Caco-2 (cell line): ENCODE results near the gene KRI1. TPM values are rescaled to one million over a fixed set of nuclear protein-coding genes. Genes with fewer than 3 reads are reported as not detected.

Experiments used
- BruUV-seq: library from RNA; stranded (reverse); fragments of 400-500 nt; replicated peaks from 2 replicates; lab custom pipeline; 2021; lab: Mats Ljungman, UMichigan
- CTCF ChIA-PET: fragments of 300-600 bp; sonication (Branson Sonifier 250); formaldehyde crosslinking; loops from one replicate; lab custom pipeline; 2022; ENCODE audit warnings: antibody characterized with exemption; lab: Charles Lee
- POLR2A ChIA-PET: fragments of 300-600 bp; sonication (Branson Sonifier 250); formaldehyde crosslinking; loops from one replicate; lab custom pipeline; 2022; ENCODE audit warnings: antibody characterized with exemption; lab: Charles Lee
- DNase-seq, 2 experiments: peaks; one replicate each; pipeline versions ENCODE4 v3.0.0 to v3.0.0-alpha.2; 2020 to 2022
- H3K27me3 ChIP-seq: replicated peaks from 2 replicates; pipeline ENCODE4 v1.6.0; 2011; ENCODE audit warnings: low read length; ENCODE audit not compliant: control insufficient read depth, insufficient read depth
- H3K36me3 ChIP-seq: 2 replicates; pipeline ENCODE4 v1.5.1; 2011; ENCODE audit warnings: low read length; ENCODE audit not compliant: control insufficient read depth, insufficient read depth
- H3K4me1 ChIP-seq: fragments of 250-450 bp; sonication (Bioruptor Pico); 2 replicates; pipeline ENCODE4 v1.5.1; 2020; ENCODE audit warnings: mild to moderate bottlenecking
- H3K4me3 ChIP-seq: 2 replicates; pipeline ENCODE4 v1.5.1; 2011; ENCODE audit warnings: low read depth, mild to moderate bottlenecking, control low read depth, low read length
- H3K9me3 ChIP-seq: fragments of 250-450 bp; sonication (Bioruptor Pico); 2 replicates; pipeline ENCODE4 v1.5.1; 2020; ENCODE audit warnings: mild to moderate bottlenecking, moderate library complexity
- H3K27ac Mint-ChIP-seq: one replicate; pipeline ENCODE4 v1.8.0; 2022; ENCODE audit warnings: mixed read lengths; ENCODE audit not compliant: unreplicated experiment
- H3K27me3 Mint-ChIP-seq: one replicate; pipeline ENCODE4 v1.8.0; 2022; ENCODE audit warnings: mixed read lengths; ENCODE audit not compliant: insufficient read depth, unreplicated experiment
- H3K36me3 Mint-ChIP-seq: one replicate; pipeline ENCODE4 v1.8.0; 2022; ENCODE audit warnings: mild to moderate bottlenecking, mixed read lengths; ENCODE audit not compliant: insufficient read depth, unreplicated experiment
- H3K4me1 Mint-ChIP-seq: one replicate; pipeline ENCODE4 v1.8.0; 2022; ENCODE audit warnings: low read depth, mixed read lengths; ENCODE audit not compliant: unreplicated experiment
- H3K4me3 Mint-ChIP-seq: one replicate; pipeline ENCODE4 v1.8.0; 2022; ENCODE audit warnings: mild to moderate bottlenecking, moderate library complexity, mixed read lengths; ENCODE audit not compliant: unreplicated experiment
- H3K9me3 Mint-ChIP-seq: one replicate; pipeline ENCODE4 v1.8.0; 2022; ENCODE audit warnings: mixed read lengths; ENCODE audit not compliant: unreplicated experiment
- intact Hi-C: fragments of 100-400 bp; cut with micrococcal nuclease; formaldehyde crosslinking; loops from one replicate; pipeline ENCODE4 v1.10.0; 2022; ENCODE audit not compliant: unreplicated experiment
- total RNA-seq: library from RNA; stranded (reverse); gene quantifications from 2 replicates; pipeline ENCODE4 v1.2.3, GENCODE V29; 2022
- TF ChIP-seq, protein P1 (sequence below), 2 experiments: fragments of 200-600 bp in 1 of 2; IDR thresholded peaks; 1 replicate in 1 of 2; 2 replicates in 1 of 2; pipeline versions ENCODE4 v1.5.1 to v1.8.0; 2011 to 2022; ENCODE audit warnings: antibody characterized with exemption in 1 of 2, control low read depth in 1 of 2, inconsistent platforms in 1 of 2, low read depth in 1 of 2, low read length in 1 of 2, mild to moderate bottlenecking in 1 of 2, moderate library complexity in 1 of 2; ENCODE audit not compliant: insufficient read depth in 1 of 2, severe bottlenecking in 1 of 2, unreplicated experiment in 1 of 2

The KRI1 gene
- total RNA-seq, 1 experiment from 2014 or later, result 27.0 TPM

DNA sequence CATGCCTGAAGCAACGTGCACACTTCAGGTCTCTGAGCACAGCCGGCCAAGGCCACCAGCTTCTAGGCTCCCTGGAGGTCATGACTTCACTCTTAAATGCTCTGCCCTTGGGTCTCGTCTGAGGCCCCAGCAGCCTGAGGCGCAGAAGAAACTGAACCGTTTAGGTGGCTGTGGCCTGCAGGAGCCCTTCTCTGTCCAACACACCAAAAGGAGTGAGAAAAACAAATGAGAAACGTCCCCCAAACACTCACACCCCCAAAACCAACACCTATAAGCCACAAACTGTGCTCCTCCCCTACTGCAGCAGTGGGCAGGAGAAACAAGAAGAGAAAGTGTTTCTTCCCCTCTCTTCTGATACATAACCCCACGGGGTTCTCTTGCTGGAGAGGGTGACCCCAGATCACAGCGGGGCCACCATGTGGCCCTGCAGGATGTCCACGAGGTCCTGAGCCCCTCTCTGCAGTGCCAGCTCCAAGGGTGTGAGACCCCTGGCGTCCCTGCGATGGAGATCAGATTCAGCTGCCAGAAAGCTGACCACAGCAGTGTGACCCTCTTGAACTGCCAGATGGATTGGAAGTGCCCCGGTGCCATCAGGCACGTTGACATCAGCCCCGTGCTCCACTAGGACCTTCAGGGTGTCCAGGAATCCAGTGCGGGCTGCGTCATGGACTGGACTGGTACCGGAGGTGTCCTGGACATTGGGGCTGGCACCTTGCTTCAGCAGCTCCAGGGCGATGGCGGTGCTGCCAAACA lies 1.0 kb upstream of the KRI1 start:
- Mint-ChIP-seq H3K4me1 (peaks cover 13% of the 10 kb centered on the region), H3K9me3 (no peaks in the 10 kb centered on the region), H3K27me3 (no peaks in the 10 kb centered on the region), H3K4me3 (peak overlapping the region; percentile 96), H3K36me3 (peaks cover 52% of the 10 kb centered on the region), H3K27ac (peak overlapping the region; percentile 91)
- TF ChIP-seq, protein P1, sequence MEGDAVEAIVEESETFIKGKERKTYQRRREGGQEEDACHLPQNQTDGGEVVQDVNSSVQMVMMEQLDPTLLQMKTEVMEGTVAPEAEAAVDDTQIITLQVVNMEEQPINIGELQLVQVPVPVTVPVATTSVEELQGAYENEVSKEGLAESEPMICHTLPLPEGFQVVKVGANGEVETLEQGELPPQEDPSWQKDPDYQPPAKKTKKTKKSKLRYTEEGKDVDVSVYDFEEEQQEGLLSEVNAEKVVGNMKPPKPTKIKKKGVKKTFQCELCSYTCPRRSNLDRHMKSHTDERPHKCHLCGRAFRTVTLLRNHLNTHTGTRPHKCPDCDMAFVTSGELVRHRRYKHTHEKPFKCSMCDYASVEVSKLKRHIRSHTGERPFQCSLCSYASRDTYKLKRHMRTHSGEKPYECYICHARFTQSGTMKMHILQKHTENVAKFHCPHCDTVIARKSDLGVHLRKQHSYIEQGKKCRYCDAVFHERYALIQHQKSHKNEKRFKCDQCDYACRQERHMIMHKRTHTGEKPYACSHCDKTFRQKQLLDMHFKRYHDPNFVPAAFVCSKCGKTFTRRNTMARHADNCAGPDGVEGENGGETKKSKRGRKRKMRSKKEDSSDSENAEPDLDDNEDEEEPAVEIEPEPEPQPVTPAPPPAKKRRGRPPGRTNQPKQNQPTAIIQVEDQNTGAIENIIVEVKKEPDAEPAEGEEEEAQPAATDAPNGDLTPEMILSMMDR (IDR thresholded peaks at IDR 0.05; ENCODE audit: insufficient read depth in 1 of 2, low read depth in 1 of 2, low read length in 1 of 2, severe bottlenecking in 1 of 2, unreplicated experiment in 1 of 2), result no peak
- ChIA-PET CTCF (interaction anchor here (0.6 to 1.1 kb wide), 2 partner anchors 11 to 73 kb away, joined by 4 to 8 read pairs; no protein-coding TSS in a partner anchor), POLR2A (no interaction called here)
- BruUV-seq, result no TSS peak
- intact Hi-C loops, result loop anchor here (1.0 to 5.0 kb wide), 4 partner anchors 24 to 130 kb away; partner anchors contain the start of genes ATG4D, ILF3 and KEAP1
- DNase-seq, result no peak
- Histone ChIP-seq H3K27me3 (no peaks in the 10 kb centered on the region), H3K4me1 (peaks cover 4% of the 10 kb centered on the region; the same call in 1 of the 2 replicates), H3K9me3 (no peaks in the 10 kb centered on the region), H3K4me3 (no peak overlapping the region), H3K36me3 (no peaks in the 10 kb centered on the region; the same call in 1 of the 2 replicates)

DNA sequence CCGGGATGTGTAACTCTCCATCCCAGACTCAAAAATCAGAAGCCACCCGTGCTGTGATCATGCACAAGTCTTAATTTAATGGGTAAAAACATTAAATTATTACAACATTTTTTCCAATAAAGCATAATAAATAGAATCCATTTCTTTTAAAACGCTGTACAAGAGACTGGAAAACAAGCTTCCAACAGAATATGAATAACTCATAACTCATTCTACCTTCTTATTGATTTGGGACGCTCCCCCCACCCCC lies 523 bp upstream of the KRI1 start:
- Mint-ChIP-seq H3K4me3 (peak overlapping the region; percentile 96), H3K4me1 (peaks cover 13% of the 10 kb centered on the region), H3K36me3 (peaks cover 56% of the 10 kb centered on the region), H3K9me3 (no peaks in the 10 kb centered on the region), H3K27ac (peak overlapping the region; percentile 91), H3K27me3 (no peaks in the 10 kb centered on the region)
- ChIA-PET POLR2A (no interaction called here), CTCF (interaction anchor here (1.1 kb wide), 1 partner anchor 11 kb away, joined by 8 read pairs; no protein-coding TSS in a partner anchor)
- Histone ChIP-seq H3K9me3 (no peaks in the 10 kb centered on the region), H3K4me1 (peaks cover 4% of the 10 kb centered on the region; the same call in 1 of the 2 replicates), H3K36me3 (no peaks in the 10 kb centered on the region; the same call in 1 of the 2 replicates), H3K4me3 (peak overlapping the region; percentile 93), H3K27me3 (no peaks in the 10 kb centered on the region)
- TF ChIP-seq, protein P1 (IDR thresholded peaks at IDR 0.05; ENCODE audit: insufficient read depth in 1 of 2, low read depth in 1 of 2, low read length in 1 of 2, severe bottlenecking in 1 of 2, unreplicated experiment in 1 of 2), result no peak
- no TSS peak for BruUV-seq
- intact Hi-C loops, result loop anchor here (1.0 to 5.0 kb wide), 4 partner anchors 23 to 131 kb away; partner anchors contain the start of genes ATG4D, ILF3 and KEAP1
- DNase-seq, result no peak

DNA sequence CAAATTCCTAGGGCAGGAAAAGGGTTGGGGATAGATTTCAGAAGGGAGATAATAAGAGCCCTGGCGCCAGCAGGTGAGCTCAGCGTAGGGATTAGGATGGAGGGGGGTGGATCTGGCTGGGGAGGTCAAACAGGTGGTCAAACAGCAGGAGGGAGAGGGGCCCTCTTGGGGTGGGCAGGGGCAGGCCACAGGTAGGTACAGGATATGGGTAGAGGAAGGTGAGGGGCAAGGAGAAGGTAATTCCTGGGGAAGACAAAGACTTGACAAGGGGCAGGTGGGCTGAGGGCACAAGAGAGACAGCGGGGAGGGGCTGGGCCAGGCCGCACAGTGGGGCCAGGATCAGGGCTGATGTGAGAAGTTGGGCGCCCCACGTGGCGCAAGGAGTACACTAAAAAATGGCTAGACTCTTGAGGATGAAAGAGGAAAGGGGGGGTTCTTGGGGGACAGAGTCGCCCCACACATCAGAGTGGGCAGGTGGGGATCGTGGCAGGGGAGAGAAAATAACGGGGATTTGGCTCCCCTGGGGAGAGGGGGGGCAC lies 713 bp downstream of the KRI1 start:
- Mint-ChIP-seq H3K36me3 (peaks cover 55% of the 10 kb centered on the region), H3K27ac (peak overlapping the region; percentile 91), H3K4me1 (peaks cover 7% of the 10 kb centered on the region), H3K4me3 (peak overlapping the region; percentile 96), H3K9me3 (no peaks in the 10 kb centered on the region), H3K27me3 (no peaks in the 10 kb centered on the region)
- TF ChIP-seq, protein P1 (IDR thresholded peaks at IDR 0.05; ENCODE audit: insufficient read depth in 1 of 2, low read depth in 1 of 2, low read length in 1 of 2, severe bottlenecking in 1 of 2, unreplicated experiment in 1 of 2), result peak in 1 of 2 experiments; percentile 46
- Histone ChIP-seq H3K27me3 (no peaks in the 10 kb centered on the region), H3K4me1 (peaks cover 3% of the 10 kb centered on the region; the same call in 1 of the 2 replicates), H3K9me3 (no peaks in the 10 kb centered on the region), H3K4me3 (peak overlapping the region; percentile 93), H3K36me3 (no peaks in the 10 kb centered on the region; the same call in 1 of the 2 replicates)
- DNase-seq, result peak in 1 of 2 experiments; percentile 59
- BruUV-seq, result no TSS peak
- ChIA-PET CTCF (interaction anchor here (0.6 to 1.0 kb wide), 2 partner anchors 24 to 56 kb away, joined by 3 to 6 read pairs; no protein-coding TSS in a partner anchor), POLR2A (no interaction called here)
- intact Hi-C loops, result loop anchor here (1.0 to 5.0 kb wide), 4 partner anchors 10 to 132 kb away; partner anchors contain the start of genes ILF3 and KEAP1
